Thoracic aorta (tissue), 2 donors: ENCODE measurements around the gene NKX1-1. TPM values are rescaled to one million over a fixed set of nuclear protein-coding genes. Genes with fewer than 3 reads are reported as not detected.

Experiments used
- ATAC-seq: fragments of 150-250 bp; one replicate; pipeline ENCODE4 v1.8.0; 2017; ENCODE audit warnings: low read depth; ENCODE audit not compliant: insufficient number of reproducible peaks, low FRiP score
- DNase-seq: peaks from one replicate; pipeline ENCODE4 v3.0.0-alpha.2; 2020; ENCODE audit warnings: low spot score
- H3K27ac ChIP-seq, 2 donors: fragments of 200-600 bp; sonication (generic); 1 replicate in 1 of 2; 2 replicates in 1 of 2; pipeline ENCODE4 v1.5.1; 2016; ENCODE audit warnings: mild to moderate bottlenecking in 2 of 2, moderate library complexity in 2 of 2
- H3K27me3 ChIP-seq: fragments of 200-600 bp; sonication (generic); replicated peaks from 2 replicates; pipeline ENCODE4 v1.6.0; 2016; ENCODE audit warnings: mild to moderate bottlenecking; ENCODE audit not compliant: insufficient read depth
- H3K36me3 ChIP-seq: fragments of 200-600 bp; sonication (generic); one replicate; pipeline ENCODE4 v1.5.1; 2016
- H3K4me1 ChIP-seq, 2 donors: fragments of 200-600 bp; sonication (generic); 1 replicate in 1 of 2; 2 replicates in 1 of 2; pipeline versions ENCODE4 v1.5.1 to v1.6.0; 2016; ENCODE audit warnings: low read depth in 2 of 2, mild to moderate bottlenecking in 1 of 2; ENCODE audit not compliant: control insufficient read depth in 1 of 2
- H3K4me3 ChIP-seq: fragments of 200-600 bp; sonication (generic); 2 replicates; pipeline ENCODE4 v1.5.1; 2016; ENCODE audit warnings: mild to moderate bottlenecking
- H3K9me3 ChIP-seq: fragments of 200-600 bp; sonication (generic); 2 replicates; pipeline ENCODE4 v1.5.1; 2016
- total RNA-seq, 2 donors: library from RNA; depleted of rRNA; stranded (reverse); fragments of >200 nt; gene quantifications; one replicate each; pipeline versions ENCODE4 v1.1.0 to v1.2.3, GENCODE V29; 2016
- TF ChIP-seq, protein P1 (sequence below): fragments of 200-600 bp; sonication (generic); IDR thresholded peaks from one replicate; pipeline ENCODE4 v1.5.1; 2019; ENCODE audit warnings: antibody characterized with exemption

NKX1-1 gene
- total RNA-seq, 2 donors from 2014 or later = not detected

DNA sequence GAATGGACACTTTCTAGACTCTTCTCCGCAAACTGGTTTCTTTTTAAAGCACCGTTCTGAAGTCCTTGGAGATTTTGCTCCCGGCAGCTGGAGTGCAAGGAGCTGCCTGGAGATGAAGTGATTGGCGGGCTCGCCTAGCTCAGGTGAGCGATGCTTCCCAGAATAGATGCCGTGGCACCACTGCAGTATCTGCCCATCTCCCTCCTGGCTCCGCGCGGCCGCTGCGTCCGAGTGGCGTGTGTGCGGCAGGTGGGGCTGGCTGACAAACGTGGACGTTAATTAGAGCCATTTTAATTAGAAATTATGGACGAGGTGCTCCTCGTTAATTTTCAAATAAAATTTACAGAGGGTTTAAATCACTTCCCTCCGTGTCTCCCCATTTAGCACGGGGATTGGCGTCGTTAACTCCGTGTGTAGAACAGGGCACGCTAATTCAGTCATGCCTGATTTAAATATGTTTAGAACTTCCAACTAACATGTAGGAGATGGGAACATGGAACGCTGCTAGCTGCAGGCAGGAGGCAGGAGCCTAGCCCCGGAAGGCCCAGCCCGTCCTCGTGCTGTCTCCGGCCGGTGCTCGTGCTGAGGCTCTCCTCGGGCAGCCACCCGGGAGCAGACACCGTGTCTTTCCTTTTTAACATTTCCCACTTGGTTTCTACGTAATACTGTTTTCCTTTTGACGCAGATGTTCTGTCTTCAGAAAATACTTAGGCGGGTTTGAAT is 47.7 kb downstream of the NKX1-1 start:
- ATAC-seq (no peak), DNase-seq (no peak)
- no peaks in the 10 kb centered on the region for H3K27me3 ChIP-seq
- no peaks in the 10 kb centered on the region for H3K4me1 ChIP-seq
- H3K36me3 ChIP-seq = peaks cover 20% of the 10 kb centered on the region
- TF ChIP-seq, protein P1, sequence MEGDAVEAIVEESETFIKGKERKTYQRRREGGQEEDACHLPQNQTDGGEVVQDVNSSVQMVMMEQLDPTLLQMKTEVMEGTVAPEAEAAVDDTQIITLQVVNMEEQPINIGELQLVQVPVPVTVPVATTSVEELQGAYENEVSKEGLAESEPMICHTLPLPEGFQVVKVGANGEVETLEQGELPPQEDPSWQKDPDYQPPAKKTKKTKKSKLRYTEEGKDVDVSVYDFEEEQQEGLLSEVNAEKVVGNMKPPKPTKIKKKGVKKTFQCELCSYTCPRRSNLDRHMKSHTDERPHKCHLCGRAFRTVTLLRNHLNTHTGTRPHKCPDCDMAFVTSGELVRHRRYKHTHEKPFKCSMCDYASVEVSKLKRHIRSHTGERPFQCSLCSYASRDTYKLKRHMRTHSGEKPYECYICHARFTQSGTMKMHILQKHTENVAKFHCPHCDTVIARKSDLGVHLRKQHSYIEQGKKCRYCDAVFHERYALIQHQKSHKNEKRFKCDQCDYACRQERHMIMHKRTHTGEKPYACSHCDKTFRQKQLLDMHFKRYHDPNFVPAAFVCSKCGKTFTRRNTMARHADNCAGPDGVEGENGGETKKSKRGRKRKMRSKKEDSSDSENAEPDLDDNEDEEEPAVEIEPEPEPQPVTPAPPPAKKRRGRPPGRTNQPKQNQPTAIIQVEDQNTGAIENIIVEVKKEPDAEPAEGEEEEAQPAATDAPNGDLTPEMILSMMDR = no peak
- no peak overlapping the region for H3K4me3 ChIP-seq
- no peak overlapping the region for H3K27ac ChIP-seq
- H3K9me3 ChIP-seq = no peaks in the 10 kb centered on the region

DNA sequence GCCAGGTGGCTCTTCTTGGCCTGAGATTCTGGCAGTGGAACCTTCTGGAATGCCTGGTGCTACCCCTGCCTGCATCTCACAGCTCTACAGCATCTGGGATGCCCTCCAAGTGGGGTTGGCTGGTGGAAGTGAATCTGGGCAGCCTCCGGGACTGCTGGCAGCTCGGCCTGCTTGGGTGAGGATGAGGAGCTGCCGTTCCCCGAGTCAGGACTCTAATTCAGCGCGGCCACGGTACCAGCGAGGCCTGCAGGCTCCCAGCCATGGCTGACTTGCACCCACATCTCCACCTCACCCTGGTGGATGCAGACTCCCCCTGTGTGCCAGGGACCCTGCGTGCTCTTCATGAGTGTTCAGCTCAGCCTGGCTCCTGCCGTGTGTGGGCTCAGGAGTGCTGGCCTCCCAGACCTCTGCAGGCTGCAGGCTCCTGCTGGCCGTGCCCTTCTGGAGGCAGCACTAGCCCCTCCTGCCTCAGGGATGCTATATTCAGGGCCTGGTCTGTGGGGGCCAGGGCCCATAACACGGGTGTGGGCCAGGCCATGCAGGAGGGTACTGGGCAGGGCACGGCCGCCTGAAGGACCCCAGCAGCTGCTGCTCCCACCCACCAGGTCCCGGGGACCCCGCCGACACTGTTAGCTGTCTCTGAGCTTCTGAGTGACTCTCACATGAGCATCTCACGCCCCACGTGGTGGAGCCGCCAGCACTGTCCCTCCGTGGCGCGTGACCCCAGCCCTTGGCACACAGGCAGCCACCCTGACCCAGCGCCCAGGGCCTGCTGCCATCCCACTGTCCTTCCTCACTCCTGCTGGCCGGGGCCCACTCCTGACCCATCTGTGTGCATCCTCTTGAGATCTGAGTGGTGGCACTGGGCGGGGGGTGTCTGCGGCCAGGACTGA is 48.6 kb downstream of the NKX1-1 start:
- DNase-seq (no peak), ATAC-seq (no peak)
- H3K27ac ChIP-seq = no peak overlapping the region
- TF ChIP-seq, protein P1 = no peak
- H3K36me3 ChIP-seq = peaks cover 27% of the 10 kb centered on the region
- H3K4me3 ChIP-seq = no peak overlapping the region
- H3K27me3 ChIP-seq = no peaks in the 10 kb centered on the region
- no peaks in the 10 kb centered on the region for H3K4me1 ChIP-seq
- no peaks in the 10 kb centered on the region for H3K9me3 ChIP-seq

DNA sequence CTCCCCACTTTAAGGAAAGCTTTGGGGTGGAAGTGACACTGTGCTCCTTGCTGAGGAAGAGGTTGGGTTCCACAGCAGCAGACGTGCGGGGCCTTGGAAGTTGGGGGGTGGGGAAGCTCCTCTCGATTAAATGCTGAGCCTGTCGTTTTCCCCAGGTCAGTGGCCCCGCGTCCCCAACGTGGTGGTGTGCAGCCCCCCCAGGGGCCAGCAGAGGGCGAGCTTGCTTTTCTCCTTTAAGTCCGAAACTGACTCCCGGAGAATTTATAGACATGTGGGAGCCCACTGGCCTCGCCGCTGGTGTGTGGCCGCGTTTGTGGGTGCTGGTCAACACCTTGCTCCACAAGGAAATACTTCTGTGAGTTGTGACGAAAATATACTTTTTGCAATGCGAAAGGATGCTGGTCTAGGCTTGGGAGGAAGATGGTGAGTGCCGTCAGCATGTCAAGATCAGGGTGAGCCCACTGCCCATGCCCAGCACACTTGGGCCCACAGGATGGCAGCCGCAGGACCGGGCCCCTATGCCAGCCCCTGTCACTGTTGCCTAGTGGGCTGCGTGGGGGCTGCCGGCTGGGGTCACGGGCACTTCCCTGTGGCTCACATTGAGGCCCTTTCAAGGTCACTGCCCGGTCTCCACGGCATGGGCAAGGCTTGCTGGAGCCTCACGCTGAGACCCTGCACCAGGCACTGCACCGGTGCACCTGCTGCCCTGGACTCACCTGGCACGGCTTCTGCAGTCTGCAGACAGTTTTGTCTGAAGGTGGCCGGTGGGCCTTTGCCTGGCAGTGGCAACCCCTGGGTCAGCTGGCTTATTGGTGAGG is 49.9 kb downstream of the NKX1-1 start:
- no peak for DNase-seq
- peaks cover 0 to 4% of the 10 kb centered on the region in 2 donors for H3K4me1 ChIP-seq
- no peaks in the 10 kb centered on the region for H3K27me3 ChIP-seq
- no peaks in the 10 kb centered on the region for H3K9me3 ChIP-seq
- no peak overlapping the region for H3K27ac ChIP-seq
- H3K36me3 ChIP-seq = peaks cover 26% of the 10 kb centered on the region
- H3K4me3 ChIP-seq = no peak overlapping the region
- ATAC-seq = no peak
- TF ChIP-seq, protein P1 = peak; percentile 84

DNA sequence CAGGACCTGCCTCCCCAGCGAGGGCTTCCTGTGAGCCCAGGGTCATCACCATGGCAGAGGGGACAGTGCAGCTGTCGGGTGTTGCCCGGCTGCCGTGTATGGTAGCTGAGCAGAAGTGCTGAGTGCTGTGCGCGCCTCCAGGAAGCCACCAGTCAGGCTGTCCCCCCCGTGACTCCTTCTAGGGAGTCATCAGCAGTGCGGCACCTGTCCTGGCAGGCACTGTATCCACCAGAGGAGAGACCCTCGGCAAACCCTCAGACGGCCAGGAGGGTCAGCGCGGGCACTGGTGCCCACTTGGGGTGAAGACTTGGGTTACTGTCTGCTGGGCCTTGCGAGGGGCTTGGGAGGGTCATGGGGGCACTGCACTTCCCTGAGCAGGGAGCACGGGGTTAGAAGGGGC is 50.9 kb downstream of the NKX1-1 start:
- H3K4me1 ChIP-seq = peaks cover 0 to 4% of the 10 kb centered on the region in 2 donors
- H3K27me3 ChIP-seq = no peaks in the 10 kb centered on the region
- ATAC-seq (no peak), DNase-seq (no peak)
- peaks cover 26% of the 10 kb centered on the region for H3K36me3 ChIP-seq
- no peak overlapping the region for H3K27ac ChIP-seq
- H3K9me3 ChIP-seq = no peaks in the 10 kb centered on the region
- H3K4me3 ChIP-seq = no peak overlapping the region
- TF ChIP-seq, protein P1 = no peak

DNA sequence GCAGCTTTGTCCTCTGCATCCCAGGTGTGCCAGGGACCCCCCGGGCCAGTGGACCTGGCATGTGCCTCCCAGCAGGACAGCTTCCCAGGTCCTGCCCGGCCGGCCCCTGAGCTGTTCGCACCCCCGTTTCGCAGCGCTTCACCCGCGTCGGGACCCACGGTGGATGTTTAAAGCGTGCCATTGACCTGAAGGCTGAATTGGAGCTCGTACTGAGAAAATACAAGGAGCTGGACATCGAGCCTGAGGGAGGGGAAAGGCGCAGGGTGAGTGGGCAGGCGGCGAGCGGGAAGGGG is 51.3 kb downstream of the NKX1-1 start:
- H3K27ac ChIP-seq = no peak overlapping the region
- ATAC-seq (no peak), DNase-seq (no peak)
- TF ChIP-seq, protein P1 = no peak
- H3K4me3 ChIP-seq = no peak overlapping the region
- no peaks in the 10 kb centered on the region for H3K27me3 ChIP-seq
- peaks cover 26% of the 10 kb centered on the region for H3K36me3 ChIP-seq
- no peaks in the 10 kb centered on the region for H3K9me3 ChIP-seq
- H3K4me1 ChIP-seq = peaks cover 0 to 4% of the 10 kb centered on the region in 2 donors
